Mesothelial cell of epicardium (in vitro differentiated cells): ENCODE measurements around the gene TSPEAR. TPM values are rescaled to one million over a fixed set of nuclear protein-coding genes. Genes with fewer than 3 reads are reported as not detected.
"Not testable (repeated sequence)": the region's sequence is repeated elsewhere in the genome, so short reads cannot be mapped to it uniquely, and the experiment has no call there.

Source experiments
- DNase-seq, 2 experiments: peaks; one replicate each; pipeline ENCODE4 v3.0.0; 2021; ENCODE audit warnings: low spot score in 2 of 2; ENCODE audit not compliant: unreplicated experiment in 2 of 2
- H3K27ac Mint-ChIP-seq: 2 replicates; pipeline ENCODE4 v1.8.0; 2021; ENCODE audit warnings: mixed read lengths
- H3K27me3 Mint-ChIP-seq: 2 replicates; pipeline ENCODE4 v1.8.0; 2021; ENCODE audit warnings: low read depth, mixed read lengths
- H3K36me3 Mint-ChIP-seq: 2 replicates; pipeline ENCODE4 v1.8.0; 2021; ENCODE audit warnings: mixed read lengths
- H3K4me1 Mint-ChIP-seq: 2 replicates; pipeline ENCODE4 v1.8.0; 2021; ENCODE audit warnings: mixed read lengths
- H3K4me3 Mint-ChIP-seq: 2 replicates; pipeline ENCODE4 v1.8.0; 2021; ENCODE audit warnings: mild to moderate bottlenecking, moderate library complexity, mixed read lengths
- H3K9me3 Mint-ChIP-seq: 2 replicates; pipeline ENCODE4 v1.8.0; 2021; ENCODE audit warnings: mixed read lengths
- CTCF ChIP-seq: fragments of 200-600 bp; sonication (generic); IDR thresholded peaks from one replicate; pipeline ENCODE4 v1.5.0; 2021; ENCODE audit warnings: antibody characterized with exemption; ENCODE audit not compliant: unreplicated experiment
- total RNA-seq: library from RNA; stranded (reverse); gene quantifications from 3 replicates; pipeline ENCODE4 v1.2.1, GENCODE V29; 2021

The TSPEAR gene
- total RNA-seq, 1 donor from 2014 or later, result 0.11 TPM

- H3K4me3 Mint-ChIP-seq, result no peak overlapping the region
- TF ChIP-seq CTCF, result no peak
- no peak for DNase-seq
- no peaks in the 10 kb centered on the region for H3K27me3 Mint-ChIP-seq
- peaks cover 12% of the 10 kb centered on the region for H3K9me3 Mint-ChIP-seq
- H3K36me3 Mint-ChIP-seq, result peaks cover 3% of the 10 kb centered on the region
- H3K27ac Mint-ChIP-seq, result no peak overlapping the region
- H3K4me1 Mint-ChIP-seq, result peaks cover 15% of the 10 kb centered on the region
Measured at GRCh38 chr21:44596068-44596725, 115.2 kb downstream of the TSPEAR start.

DNA sequence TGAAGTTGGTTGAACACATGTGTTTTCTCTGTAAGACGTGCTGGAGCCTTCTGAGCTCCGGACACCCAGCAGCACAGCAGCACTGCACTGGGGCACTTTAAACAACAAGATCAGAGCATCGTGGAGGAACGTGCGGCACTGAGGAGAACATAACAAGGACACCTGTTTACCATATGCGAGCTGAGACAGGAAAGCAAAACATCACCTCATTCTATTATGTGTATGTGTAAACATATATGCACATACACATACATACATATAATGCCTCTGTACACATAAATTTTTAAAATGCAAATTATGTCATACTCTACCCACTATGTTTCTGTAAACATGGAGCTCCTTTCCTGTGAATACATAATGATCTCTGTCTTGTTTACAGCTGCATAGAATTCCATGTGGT, 115.8 kb downstream of the TSPEAR start:
- Mint-ChIP-seq H3K9me3 (peaks cover 12% of the 10 kb centered on the region), H3K27me3 (no peaks in the 10 kb centered on the region), H3K4me1 (peaks cover 15% of the 10 kb centered on the region), H3K36me3 (peaks cover 3% of the 10 kb centered on the region), H3K27ac (no peak overlapping the region), H3K4me3 (no peak overlapping the region)
- no peak for DNase-seq
- TF ChIP-seq CTCF, result no peak

- Mint-ChIP-seq H3K36me3 (peaks cover 3% of the 10 kb centered on the region), H3K9me3 (peaks cover 12% of the 10 kb centered on the region), H3K4me3 (no peak overlapping the region), H3K4me1 (peaks cover 15% of the 10 kb centered on the region), H3K27ac (peak overlapping the region; percentile 54), H3K27me3 (no peaks in the 10 kb centered on the region)
- TF ChIP-seq CTCF, result no peak
- DNase-seq, result peak in 1 of 2 experiments; percentile 27
Measured at GRCh38 chr21:44594406-44594916, 116.9 kb downstream of the TSPEAR start.

DNA sequence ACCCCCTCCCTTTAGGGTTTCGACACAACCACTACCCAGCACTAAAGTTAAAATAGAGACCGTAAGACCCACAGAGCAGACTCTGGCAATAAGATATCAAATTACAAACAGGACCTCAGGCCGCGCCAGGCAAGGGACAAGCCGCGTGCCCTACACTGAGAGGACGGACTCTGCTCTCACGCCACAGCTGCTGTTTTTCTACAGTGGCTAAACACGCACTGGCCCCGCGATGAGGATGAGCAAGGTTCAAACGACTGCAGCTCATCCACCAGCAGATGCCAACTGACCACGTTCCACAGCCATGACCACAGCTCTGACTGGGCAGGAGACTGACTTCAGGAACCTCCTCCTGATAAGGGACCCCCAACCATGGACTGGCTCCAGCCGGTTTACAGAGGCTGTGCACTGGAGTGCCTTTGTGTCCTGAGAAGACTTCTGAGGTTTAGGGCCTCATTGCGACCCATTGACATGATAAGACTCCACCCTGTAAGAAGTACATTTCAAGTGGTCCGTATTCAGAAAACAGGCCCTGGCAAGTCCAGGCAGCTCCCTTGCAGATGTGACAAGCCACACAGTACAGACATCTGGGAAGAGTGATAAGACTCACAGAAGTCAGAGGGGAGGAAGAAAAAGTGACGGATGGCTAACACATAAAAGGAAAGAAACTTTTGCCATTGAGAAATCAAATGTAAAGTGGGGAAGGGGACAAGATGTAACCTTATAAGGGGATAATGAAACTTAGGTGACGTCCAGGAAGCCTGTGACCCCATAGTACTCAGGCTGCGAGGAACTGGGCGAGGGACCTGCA, 117.6 kb downstream of the TSPEAR start:
- Mint-ChIP-seq H3K4me1 (peaks cover 15% of the 10 kb centered on the region), H3K27me3 (no peaks in the 10 kb centered on the region), H3K27ac (peak overlapping the region; percentile 86), H3K4me3 (no peak overlapping the region), H3K9me3 (peaks cover 11% of the 10 kb centered on the region), H3K36me3 (peaks cover 2% of the 10 kb centered on the region)
- DNase-seq, result peak in 1 of 2 experiments; percentile 29
- no peak for TF ChIP-seq CTCF

- no peak within 1 kb of the TSS for H3K4me3 Mint-ChIP-seq
- peak in 1 of 2 experiments; percentile 26 for DNase-seq
- TF ChIP-seq CTCF, result no peak
- H3K9me3 Mint-ChIP-seq, result peaks cover under 1% of the 10 kb centered on the region
- peak within 1 kb of the TSS; percentile 86 for H3K27ac Mint-ChIP-seq
- peaks cover 15% of the 10 kb centered on the region for H3K4me1 Mint-ChIP-seq
- no peaks in the 10 kb centered on the region for H3K36me3 Mint-ChIP-seq
- peaks cover 1% of the 10 kb centered on the region for H3K27me3 Mint-ChIP-seq
Measured at GRCh38 chr21:44592446-44593311, 118.7 kb downstream of the TSPEAR start, which contains the start of gene KRTAP10-6. Gene KRTAP10-6, minus strand, starts transcription at chr21:44592505. Its CDS starts 21 bp downstream, at chr21:44592484.

- peaks cover 15% of the 10 kb centered on the region for H3K4me1 Mint-ChIP-seq
- not testable (repeated sequence) for H3K4me3 Mint-ChIP-seq, H3K27me3 Mint-ChIP-seq, H3K27ac Mint-ChIP-seq, H3K9me3 Mint-ChIP-seq, H3K36me3 Mint-ChIP-seq
- peak in 1 of 2 experiments; percentile 22 for DNase-seq
Measured at GRCh38 chr21:44591801-44592130, 119.6 kb downstream of the TSPEAR start.

GRCh38 chr21:44590897-44591800, 120.2 kb downstream of the TSPEAR start:
- Mint-ChIP-seq H3K9me3 (peaks cover 11% of the 10 kb centered on the region), H3K27me3 (peaks cover 11% of the 10 kb centered on the region), H3K4me1 (peaks cover 15% of the 10 kb centered on the region)
- not testable (repeated sequence) for H3K36me3 Mint-ChIP-seq, H3K27ac Mint-ChIP-seq, H3K4me3 Mint-ChIP-seq
- DNase-seq, result peak in 1 of 2 experiments; percentile 34
